Kidney glomerular epithelial cell (primary cell): ENCODE measurements around the gene GMCL1.
"Not testable (repeated sequence)": the region's sequence is repeated elsewhere in the genome, so short reads cannot be mapped to it uniquely, and the experiment has no call there.

Source experiments
- DNase-seq: peaks from one replicate; lab custom pipeline; 2025; lab: John Stamatoyannopoulos, UW

GMCL1 gene

DNA sequence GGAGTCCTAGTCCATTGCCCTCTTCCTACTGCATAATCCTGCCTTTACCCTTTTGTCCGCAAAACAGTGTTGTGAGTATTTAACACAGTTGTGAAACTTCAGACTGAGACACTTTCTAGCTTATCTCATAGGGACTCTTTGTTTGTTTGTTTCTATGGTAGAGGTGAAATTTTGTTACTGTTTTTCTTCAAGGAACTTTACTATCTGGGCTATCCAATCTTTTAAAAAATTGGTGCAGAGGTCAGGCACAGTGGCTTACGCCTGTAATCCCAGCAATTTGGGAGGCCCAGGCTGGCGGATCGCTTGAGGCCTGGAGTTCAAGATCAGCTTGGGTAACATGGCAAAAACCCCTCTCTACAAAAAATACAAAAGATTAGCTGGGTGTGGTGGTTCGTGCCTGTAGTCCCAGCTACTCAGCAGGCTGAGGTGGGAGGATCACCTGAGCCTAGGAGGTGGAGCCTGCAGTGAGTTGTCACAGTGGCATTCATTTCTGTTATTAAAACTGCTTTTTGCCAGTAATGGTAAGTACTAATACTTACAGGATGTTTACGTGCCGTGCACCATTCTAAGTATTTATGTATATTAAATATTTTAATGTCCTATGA, 18.8 kb downstream of the GMCL1 start:
- DNase-seq: no peak

GRCh38 chr2:69858261-69858660, 28.8 kb downstream of the GMCL1 start:
- no peak for DNase-seq

DNA sequence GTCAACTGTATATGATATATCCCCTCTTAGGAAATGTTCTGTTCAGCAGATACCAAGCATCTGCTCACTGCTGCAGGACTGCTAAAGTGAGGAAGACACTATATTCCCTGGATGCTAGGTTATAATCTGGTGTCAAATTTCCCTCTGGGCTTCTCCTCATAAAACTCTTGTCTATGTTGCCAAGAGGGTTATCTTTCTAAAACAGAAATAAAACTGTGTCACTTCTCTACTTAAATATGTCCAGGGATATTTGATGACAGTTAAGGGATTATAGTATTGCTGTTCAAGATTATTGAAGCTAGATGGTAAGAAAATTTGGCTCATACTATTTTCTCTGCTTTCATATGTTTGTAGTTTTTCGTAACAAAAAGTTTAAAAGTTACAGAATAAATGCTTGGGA, 33.8 kb downstream of the GMCL1 start:
- DNase-seq: no peak

DNA sequence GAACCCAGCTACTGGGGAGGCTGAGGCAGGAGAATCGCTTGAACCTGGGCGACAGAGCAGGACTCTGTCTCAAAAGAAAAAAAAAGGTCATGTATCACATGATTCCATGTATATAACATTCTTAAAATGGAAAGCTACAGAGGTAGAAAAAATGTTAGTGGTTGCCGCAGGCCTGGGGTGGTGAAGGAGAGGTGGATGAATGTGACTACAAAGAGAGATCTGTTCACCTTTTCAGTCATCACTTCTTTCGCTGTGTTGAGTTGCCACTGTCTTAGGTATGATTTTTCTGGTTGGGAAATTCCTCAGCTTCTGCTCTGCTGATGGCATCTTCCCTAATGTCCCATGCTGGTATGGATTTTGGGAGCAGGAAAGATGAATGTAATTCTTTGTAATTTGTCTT, 59.0 kb downstream of the GMCL1 start:
- DNase-seq: no peak

- DNase-seq: no peak
These were observed 59.8 kb downstream of the GMCL1 start for GRCh38 chr2:69889302-69889701.

GRCh38 chr2:69890881-69891280, 61.4 kb downstream of the GMCL1 start:
- peak; percentile 9 for DNase-seq

DNA sequence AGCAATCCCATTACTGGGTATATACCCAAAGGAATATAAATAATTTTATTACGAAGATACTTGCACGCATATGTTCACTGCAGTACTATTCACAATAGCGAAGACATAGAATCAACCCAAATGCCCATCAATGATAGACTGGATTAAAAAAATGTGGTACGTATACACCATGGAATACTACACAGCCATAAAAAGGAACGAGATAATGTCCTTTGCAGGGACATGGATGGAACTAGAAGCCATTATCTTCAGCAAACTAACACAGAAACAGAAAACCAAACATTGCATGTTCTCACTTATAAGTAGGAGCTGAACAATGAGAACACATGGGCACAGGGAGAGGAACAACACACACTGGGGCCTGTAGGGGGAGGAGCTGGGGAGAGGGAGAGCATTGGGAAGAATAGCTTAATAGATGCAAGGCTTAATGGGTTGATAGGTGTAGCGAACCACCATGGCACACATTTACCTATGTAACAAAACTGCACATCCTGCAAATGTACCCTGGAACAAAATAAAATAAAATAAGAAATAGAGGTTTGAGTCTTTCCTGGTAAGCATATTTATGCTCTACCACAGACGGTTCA, 63.5 kb downstream of the GMCL1 start:
- DNase-seq: not testable (repeated sequence)

- DNase-seq: peak; percentile 59
These were observed 64.5 kb downstream of the GMCL1 start, which contains the start of gene SNRNP27 for GRCh38 chr2:69893684-69894551. Gene SNRNP27 (plus strand): TSS chr2:69893956. CDS start chr2:69893985, 29 bp downstream.

DNA sequence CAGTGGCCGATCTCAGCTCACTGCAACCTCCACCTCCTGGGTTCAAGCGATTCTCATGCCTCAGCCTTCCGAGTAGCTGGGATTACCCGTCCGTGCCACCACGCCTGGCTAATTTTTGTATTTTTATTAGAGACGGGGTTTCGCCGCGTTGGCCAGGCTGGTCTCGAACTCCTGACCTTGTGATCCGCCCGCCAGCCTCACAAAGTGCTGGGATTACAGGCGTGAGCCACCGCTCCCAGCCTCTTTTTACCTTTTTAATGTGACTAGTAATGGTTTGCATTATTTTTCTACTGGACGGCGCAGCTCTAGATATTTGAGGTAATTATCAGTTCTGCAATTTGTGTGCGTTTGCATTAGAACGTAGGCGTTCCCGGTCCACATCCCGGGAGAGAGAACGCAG, 65.3 kb downstream of the GMCL1 start:
- not testable (repeated sequence) for DNase-seq

- no peak for DNase-seq
These were observed 72.9 kb downstream of the GMCL1 start for GRCh38 chr2:69902213-69902922.

GRCh38 chr2:69907216-69907615, 77.8 kb downstream of the GMCL1 start:
- no peak for DNase-seq

DNA sequence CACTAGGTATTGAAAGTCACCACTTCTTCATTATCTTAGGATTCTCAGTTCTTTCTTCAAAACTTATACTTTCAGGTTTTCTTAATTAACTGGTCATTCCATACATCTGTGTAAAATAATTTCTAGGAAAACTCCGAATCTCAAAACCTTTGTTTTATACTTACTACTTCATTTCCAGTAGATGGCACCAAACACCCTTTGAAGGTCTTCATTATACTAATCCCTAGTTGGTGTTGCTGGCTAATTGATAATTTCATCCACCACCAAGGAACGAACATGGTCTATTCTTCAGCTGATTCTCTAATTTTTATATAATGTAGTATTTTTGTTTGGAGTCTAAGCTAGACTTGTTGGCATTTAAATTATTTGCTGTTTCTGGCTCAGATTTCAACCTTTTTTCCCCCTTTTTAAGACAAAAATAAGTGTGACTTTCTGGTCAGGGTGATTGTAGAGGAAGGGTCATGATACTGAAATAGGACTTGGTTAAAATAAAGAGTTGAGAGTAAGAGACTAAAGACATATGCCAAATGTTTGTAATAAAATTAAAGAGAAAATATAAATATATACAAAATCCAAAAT, 82.6 kb downstream of the GMCL1 start:
- peak; percentile 68 for DNase-seq

DNA sequence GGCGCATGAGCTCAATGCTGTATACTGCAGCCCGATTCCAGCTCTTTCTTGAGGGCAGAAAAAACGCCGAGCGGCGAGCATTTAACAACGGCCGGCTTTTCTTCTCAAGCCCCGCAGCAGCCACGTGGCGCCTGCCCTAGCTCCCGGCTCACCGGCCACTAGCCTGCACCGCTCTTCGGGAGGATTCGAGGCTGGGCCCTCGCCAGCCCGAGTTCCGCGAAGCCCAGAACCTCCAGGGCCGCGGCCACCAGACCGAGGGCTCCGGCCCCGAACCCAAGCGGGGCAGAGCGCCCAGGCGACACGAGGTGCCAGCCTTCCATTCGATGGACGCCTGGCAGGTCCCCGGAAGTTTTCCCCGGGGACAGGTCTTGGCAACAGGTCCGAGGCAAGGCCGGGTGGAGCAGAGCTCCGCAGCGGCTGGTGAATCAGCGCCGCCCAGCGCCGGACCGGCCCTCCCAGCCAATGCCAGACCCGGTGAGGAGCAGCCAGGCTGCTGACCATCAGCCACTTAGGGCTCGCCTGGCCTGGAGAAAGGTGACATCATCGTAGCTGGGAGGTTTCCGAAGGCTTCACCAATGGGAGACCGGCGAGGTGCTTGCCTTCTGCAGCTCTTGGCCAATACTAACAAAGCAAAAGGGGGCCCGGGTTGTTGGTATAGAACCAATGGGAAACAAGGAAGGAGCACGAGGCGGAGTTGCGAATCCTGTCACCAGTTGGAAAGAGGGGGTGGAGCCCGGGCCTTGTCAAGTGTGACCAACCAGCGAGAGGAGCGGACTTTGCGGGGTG, 84.9 kb downstream of the GMCL1 start:
- peak; percentile 100 for DNase-seq

GRCh38 chr2:69914950-69915945, 85.8 kb downstream of the GMCL1 start, which contains the start of gene MXD1:
Gene MXD1 (plus strand): TSS chr2:69915109. CDS start chr2:69915331, 222 bp downstream.
- no peak for DNase-seq

- no peak for DNase-seq
These were observed 86.6 kb downstream of the GMCL1 start for GRCh38 chr2:69916106-69916505.

GRCh38 chr2:69917852-69918251, 88.4 kb downstream of the GMCL1 start:
- peak; percentile 64 for DNase-seq

DNA sequence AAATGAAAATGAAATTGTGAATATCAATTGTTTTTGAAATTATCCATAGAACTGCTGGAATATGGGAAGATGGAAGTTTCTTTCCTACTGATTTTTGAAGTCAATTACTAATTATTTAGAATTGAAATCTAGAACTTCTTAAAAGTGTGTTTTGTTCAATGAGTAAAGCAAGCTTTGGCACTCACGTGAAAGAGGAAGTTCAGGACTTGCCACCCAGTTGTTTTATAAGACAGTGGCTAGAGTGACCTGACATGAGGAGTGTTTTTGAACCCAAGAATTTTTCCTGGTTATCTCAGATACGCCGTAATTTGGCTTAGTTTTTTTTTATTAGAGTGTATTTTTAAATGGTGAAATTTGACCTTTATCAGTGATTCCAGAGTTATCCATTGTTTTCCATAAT, 88.9 kb downstream of the GMCL1 start:
- no peak for DNase-seq

DNA sequence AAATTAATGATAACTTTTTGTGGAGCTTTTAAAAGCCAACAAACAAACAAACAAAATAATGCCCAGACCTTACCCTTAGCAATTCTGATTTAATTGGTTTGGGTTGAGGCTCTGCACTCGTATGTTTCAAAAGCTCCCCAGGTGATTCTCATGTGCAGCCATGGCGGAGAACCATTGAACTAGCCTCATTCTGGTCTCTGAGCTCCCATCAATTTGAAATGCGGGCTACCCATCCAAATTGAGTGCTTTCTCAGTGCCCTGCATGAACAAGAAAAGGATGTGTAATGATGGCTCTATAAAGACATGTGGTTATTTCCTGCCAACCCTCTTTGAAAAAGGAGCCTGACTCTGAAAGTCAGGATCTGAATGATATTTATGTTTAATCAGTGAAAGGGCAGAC, 93.7 kb downstream of the GMCL1 start:
- no peak for DNase-seq

DNA sequence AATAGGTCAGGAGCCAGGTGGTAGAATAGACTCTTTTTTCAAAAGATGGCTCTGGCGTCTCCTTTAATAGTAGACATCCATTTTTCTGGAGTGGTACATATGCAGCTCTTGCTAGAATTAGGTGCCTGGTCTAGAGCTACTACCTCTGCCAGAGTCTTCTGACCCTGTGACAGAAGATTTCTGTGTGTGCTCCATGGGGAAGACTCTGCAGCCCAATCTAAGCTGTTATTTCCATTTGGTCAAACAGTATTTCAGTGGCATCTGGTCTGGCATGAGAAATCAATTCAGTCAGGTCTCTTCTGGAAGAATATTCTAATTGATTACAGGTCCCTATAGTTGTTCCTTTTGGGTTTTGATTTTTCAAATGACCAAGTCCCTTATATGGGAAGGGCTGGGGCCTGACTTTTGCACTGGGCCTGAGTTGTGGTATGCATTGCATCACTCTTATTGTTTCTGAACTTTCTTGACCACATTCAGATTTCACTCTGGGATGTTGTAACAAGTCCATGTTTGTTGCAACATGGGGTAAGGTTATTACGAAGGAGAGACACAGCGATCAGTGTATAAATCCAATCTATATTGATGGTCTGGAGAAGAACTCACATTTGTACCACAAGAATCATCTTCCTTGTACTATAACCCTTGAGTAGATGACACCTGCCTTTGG, 97.5 kb downstream of the GMCL1 start:
- no peak for DNase-seq
